Prostate gland (tissue), 2 donors: Measurements from ENCODE around the gene DNAJB5. TPM values are rescaled to one million over a fixed set of nuclear protein-coding genes. Genes with fewer than 3 reads are reported as not detected.

ENCODE experiments used
- DNase-seq: peaks from one replicate; pipeline ENCODE4 v3.0.0-alpha.2; 2019; ENCODE audit warnings: low spot score
- H3K27ac ChIP-seq, 2 donors: fragments of 200-600 bp; sonication (generic); 2 replicates each; pipeline ENCODE4 v1.5.1; 2017 to 2019
- H3K27me3 ChIP-seq: fragments of 200-600 bp; sonication (generic); replicated peaks from 2 replicates; pipeline ENCODE4 v1.5.1; 2019; ENCODE audit not compliant: insufficient read depth
- H3K36me3 ChIP-seq, 2 donors: fragments of 200-600 bp; sonication (generic); 1 replicate in 1 of 2; 2 replicates in 1 of 2; pipeline versions ENCODE4 v1.5.1 to v1.8.1; 2017 to 2019
- H3K4me1 ChIP-seq: fragments of 200-600 bp; sonication (generic); replicated peaks from 2 replicates; pipeline ENCODE4 v1.5.1; 2019
- H3K4me3 ChIP-seq, 2 donors: fragments of 200-600 bp; sonication (generic); 2 replicates each; pipeline ENCODE4 v1.5.1; 2017 to 2019
- H3K9me3 ChIP-seq: fragments of 200-600 bp; sonication (generic); 2 replicates; pipeline ENCODE4 v1.5.1; 2017
- CTCF ChIP-seq, 4 experiments: fragments of 200-600 bp in 2 of 4; fragments of 450-650 bp in 2 of 4; sonication (generic) in 2 of 4; IDR thresholded peaks; 1 replicate in 3 of 4; 2 replicates in 1 of 4; pipeline ENCODE4 v1.5.1; 2016 to 2019; ENCODE audit warnings: antibody characterized with exemption in 4 of 4, mild to moderate bottlenecking in 2 of 4, moderate library complexity in 2 of 4
- POLR2A ChIP-seq: fragments of 450-650 bp; IDR thresholded peaks from one replicate; pipeline ENCODE4 v1.6.1; 2016; ENCODE audit warnings: antibody characterized with exemption, mild to moderate bottlenecking
- POLR2AphosphoS5 ChIP-seq: sonication (generic); formaldehyde crosslinking; IDR thresholded peaks from one replicate; pipeline ENCODE4 v1.6.1; 2017; ENCODE audit warnings: antibody characterized with exemption
- whole genome bisulfite sequencing: methylation state at CpG from one replicate; pipeline ENCODE4 v1.1.5; 2018; 5-methylcytosine and 5-hydroxymethylcytosine counted together
- intact Hi-C: fragments of 100-400 bp; cut with DNase I; formaldehyde crosslinking; loops from one replicate; pipeline ENCODE4 v1.14.2; 2022
- total RNA-seq, 2 donors: library from RNA; depleted of rRNA; stranded (reverse); fragments of >200 nt; gene quantifications; one replicate each; pipeline ENCODE4 v1.1.0, GENCODE V29; 2016

Gene DNAJB5
- total RNA-seq, 2 donors from 2014 or later = 16.5 to 43.3 TPM

- Histone ChIP-seq H3K4me1 (no peaks in the 10 kb centered on the region), H3K27ac (no peak overlapping the region), H3K36me3 (no peaks in the 10 kb centered on the region), H3K27me3 (no peaks in the 10 kb centered on the region), H3K4me3 (no peak overlapping the region), H3K9me3 (no peaks in the 10 kb centered on the region)
- 25% methylated on average over 1 of the region's 1 CpG for WGBS
- TF ChIP-seq CTCF (IDR thresholded peaks at IDR 0.05) (no peak), POLR2A (no peak), POLR2AphosphoS5 (no peak)
- intact Hi-C loops = no loop called here
- no peak for DNase-seq
Observed at GRCh38 chr9:35027860-35028259, 38.3 kb downstream of the DNAJB5 start.

GRCh38 chr9:35028341-35028740 lies 38.8 kb downstream of the DNAJB5 start:
- Histone ChIP-seq H3K27ac (no peak overlapping the region), H3K4me3 (no peak overlapping the region), H3K9me3 (no peaks in the 10 kb centered on the region), H3K36me3 (no peaks in the 10 kb centered on the region), H3K4me1 (no peaks in the 10 kb centered on the region), H3K27me3 (no peaks in the 10 kb centered on the region)
- no peak for DNase-seq
- intact Hi-C loops = no loop called here
- TF ChIP-seq CTCF (IDR thresholded peaks at IDR 0.05) (no peak), POLR2AphosphoS5 (no peak), POLR2A (no peak)

GRCh38 chr9:35029241-35029640 lies 39.7 kb downstream of the DNAJB5 start:
- Histone ChIP-seq H3K27me3 (no peaks in the 10 kb centered on the region), H3K27ac (no peak overlapping the region), H3K4me1 (no peaks in the 10 kb centered on the region), H3K9me3 (no peaks in the 10 kb centered on the region), H3K36me3 (no peaks in the 10 kb centered on the region), H3K4me3 (no peak overlapping the region)
- intact Hi-C loops = no loop called here
- DNase-seq = no peak
- TF ChIP-seq POLR2AphosphoS5 (no peak), CTCF (IDR thresholded peaks at IDR 0.05) (no peak), POLR2A (no peak)
- WGBS = 57% methylated on average over 4 of the region's 4 CpGs

- Histone ChIP-seq H3K4me1 (no peaks in the 10 kb centered on the region), H3K27me3 (no peaks in the 10 kb centered on the region), H3K4me3 (no peak overlapping the region), H3K9me3 (no peaks in the 10 kb centered on the region), H3K36me3 (no peaks in the 10 kb centered on the region), H3K27ac (no peak overlapping the region)
- 61% methylated on average over 2 of the region's 2 CpGs for WGBS
- intact Hi-C loops = no loop called here
- TF ChIP-seq POLR2A = no peak
- TF ChIP-seq CTCF (IDR thresholded peaks at IDR 0.05) = no peak
- TF ChIP-seq POLR2AphosphoS5 = no peak
- DNase-seq = no peak
Observed at GRCh38 chr9:35029852-35030251, 40.3 kb downstream of the DNAJB5 start.

- no peak overlapping the region for H3K27ac ChIP-seq
- H3K27me3 ChIP-seq = no peaks in the 10 kb centered on the region
- DNase-seq = no peak
- no peak overlapping the region for H3K4me3 ChIP-seq
- H3K36me3 ChIP-seq = no peaks in the 10 kb centered on the region
- intact Hi-C loops = no loop called here
- 84% methylated on average over 2 of the region's 2 CpGs for WGBS
- H3K4me1 ChIP-seq = no peaks in the 10 kb centered on the region
- H3K9me3 ChIP-seq = no peaks in the 10 kb centered on the region
- TF ChIP-seq POLR2AphosphoS5 = no peak
- no peak for TF ChIP-seq CTCF (IDR thresholded peaks at IDR 0.05)
- TF ChIP-seq POLR2A = no peak
Observed at GRCh38 chr9:35033101-35033500, 43.6 kb downstream of the DNAJB5 start.
